H1 (cell line): ENCODE data around the gene CDK4. TPM values are rescaled to one million over a fixed set of nuclear protein-coding genes. Genes with fewer than 3 reads are reported as not detected.

ENCODE experiments used
- CTCF ChIA-PET: fragments of 300-600 bp; sonication (Branson Sonifier 250); formaldehyde crosslinking; loops from one replicate; lab custom pipeline; 2021; ENCODE audit not compliant: partially characterized antibody; lab: Charles Lee
- POLR2A ChIA-PET: fragments of 300-600 bp; sonication (Branson Sonifier 250); formaldehyde crosslinking; loops from one replicate; lab custom pipeline; 2021; ENCODE audit warnings: inconsistent platforms; ENCODE audit not compliant: partially characterized antibody; lab: Charles Lee
- DNase-seq, 2 experiments: peaks; one replicate each; pipeline versions ENCODE4 v3.0.0 to v3.0.0-alpha.2; 2010 to 2022; ENCODE audit warnings: low spot score in 2 of 2, low read depth in 1 of 2, mixed read lengths in 1 of 2
- FAIRE-seq: peaks from 2 replicates; lab custom pipeline; 2011; peaks lifted over from hg19 to GRCh38; lab: Jason Lieb, UNC
- H2AFZ ChIP-seq: 2 replicates; pipeline ENCODE4 v1.8.1; 2012; ENCODE audit warnings: low read length, inconsistent platforms
- H2AK5ac ChIP-seq: 2 replicates; pipeline ENCODE4 v1.6.1; 2013; ENCODE audit warnings: low read depth, low read length
- H2BK120ac ChIP-seq: replicated peaks from 2 replicates; pipeline ENCODE3; 2013; ENCODE audit warnings: low read depth, low read length, inconsistent platforms
- H2BK12ac ChIP-seq: 2 replicates; pipeline ENCODE4 v1.6.1; 2013; ENCODE audit warnings: low read depth, low read length
- H2BK15ac ChIP-seq: 2 replicates; pipeline ENCODE4 v1.6.1; 2013; ENCODE audit warnings: low read length
- H2BK20ac ChIP-seq: 2 replicates; pipeline ENCODE4 v1.6.1; 2013; ENCODE audit warnings: low read length
- H2BK5ac ChIP-seq: 2 replicates; pipeline ENCODE4 v1.6.1; 2013; ENCODE audit warnings: low read depth, low read length
- H3K14ac ChIP-seq: 2 replicates; pipeline ENCODE4 v1.6.1; 2013; ENCODE audit warnings: inconsistent platforms; ENCODE audit not compliant: insufficient read length
- H3K18ac ChIP-seq: 2 replicates; pipeline ENCODE4 v1.6.1; 2013; ENCODE audit warnings: low read length; ENCODE audit errors: extremely low read depth
- H3K23ac ChIP-seq: 2 replicates; pipeline ENCODE4 v1.6.1; 2013; ENCODE audit warnings: inconsistent platforms; ENCODE audit not compliant: insufficient read length
- H3K23me2 ChIP-seq: 2 replicates; pipeline ENCODE4 v1.6.1; 2013; ENCODE audit warnings: low read depth, low read length
- H3K27ac ChIP-seq: 2 replicates; pipeline ENCODE4 v1.6.1; 2011; ENCODE audit warnings: low read depth, low read length, inconsistent platforms
- H3K27me3 ChIP-seq, 4 experiments: replicated peaks in 1 of 4; 1 replicate in 1 of 4; 2 replicates in 3 of 4; pipeline versions ENCODE4 v1.6.1 to v1.8.1; 2011 to 2013; ENCODE audit warnings: low read length in 3 of 4, mild to moderate bottlenecking in 3 of 4, inconsistent platforms in 2 of 4, mixed read lengths in 2 of 4, moderate library complexity in 1 of 4; ENCODE audit not compliant: control insufficient read depth in 3 of 4, insufficient read depth in 3 of 4; ENCODE audit errors: extremely low read depth in 1 of 4
- H3K36me3 ChIP-seq, 4 experiments: 2 replicates each; pipeline versions ENCODE4 v1.6.1 to v1.8.1; 2011 to 2013; ENCODE audit warnings: mild to moderate bottlenecking in 4 of 4, low read length in 3 of 4, moderate library complexity in 2 of 4, control low read depth in 1 of 4, inconsistent platforms in 1 of 4; ENCODE audit not compliant: insufficient read depth in 4 of 4, control insufficient read depth in 2 of 4
- H3K4ac ChIP-seq: replicated peaks from 2 replicates; pipeline ENCODE3; 2013; ENCODE audit warnings: low read length, low read depth, mixed read lengths, inconsistent platforms; ENCODE audit not compliant: insufficient read length
- H3K4me1 ChIP-seq, 4 experiments: replicated peaks in 1 of 4; 1 replicate in 1 of 4; 2 replicates in 3 of 4; pipeline versions ENCODE4 v1.6.1 to v1.8.1; 2011 to 2013; ENCODE audit warnings: low read length in 3 of 4, inconsistent platforms in 2 of 4, mixed read lengths in 1 of 4; ENCODE audit not compliant: insufficient read depth in 4 of 4, control insufficient read depth in 3 of 4
- H3K4me2 ChIP-seq, 2 experiments: 2 replicates each; pipeline versions ENCODE4 v1.6.1 to v1.8.1; 2011 to 2013; ENCODE audit warnings: low read depth in 2 of 2, low read length in 2 of 2, control low read depth in 1 of 2, inconsistent platforms in 1 of 2, mild to moderate bottlenecking in 1 of 2; ENCODE audit not compliant: insufficient read depth in 1 of 2
- H3K4me3 ChIP-seq, 4 experiments: fragments of 200-600, 300-600 bp in 1 of 4; sonication (generic), shearing (Covaris generic), sonication (Bioruptor Twin) in 1 of 4; 2 replicates each; pipeline versions ENCODE4 v1.5.1 to v1.8.1; 2011 to 2016; ENCODE audit warnings: low read length in 4 of 4, low read depth in 3 of 4, control low read depth in 2 of 4, inconsistent platforms in 2 of 4, mild to moderate bottlenecking in 2 of 4, mixed read lengths in 1 of 4, moderate library complexity in 1 of 4; ENCODE audit not compliant: insufficient read depth in 2 of 4; ENCODE audit errors: extremely low read depth in 1 of 4
- H3K56ac ChIP-seq: replicated peaks from 2 replicates; pipeline ENCODE3; 2013; ENCODE audit warnings: low read depth, mild to moderate bottlenecking, mixed read lengths, low read length, inconsistent platforms; ENCODE audit not compliant: insufficient read length
- H3K79me1 ChIP-seq: 2 replicates; pipeline ENCODE4 v1.6.1; 2013; ENCODE audit warnings: low read depth, low read length, control low read depth
- H3K79me2 ChIP-seq, 2 experiments: 2 replicates each; pipeline versions ENCODE4 v1.6.1 to v1.8.1; 2012 to 2013; ENCODE audit warnings: low read length in 2 of 2, mild to moderate bottlenecking in 2 of 2, inconsistent platforms in 1 of 2; ENCODE audit not compliant: insufficient read depth in 2 of 2, control insufficient read depth in 1 of 2
- H3K9ac ChIP-seq, 4 experiments: replicated peaks in 1 of 4; 1 replicate in 1 of 4; 2 replicates in 3 of 4; pipeline versions ENCODE4 v1.6.1 to v1.8.1; 2011 to 2013; ENCODE audit warnings: low read depth in 3 of 4, low read length in 3 of 4, control low read depth in 2 of 4, mild to moderate bottlenecking in 2 of 4, moderate library complexity in 2 of 4, inconsistent platforms in 1 of 4; ENCODE audit errors: extremely low read depth in 1 of 4
- H3K9me3 ChIP-seq, 2 experiments: 2 replicates each; pipeline versions ENCODE4 v1.6.1 to v1.8.1; 2012 to 2013; ENCODE audit warnings: mild to moderate bottlenecking in 2 of 2, moderate library complexity in 2 of 2, control low read depth in 1 of 2, inconsistent platforms in 1 of 2, low read depth in 1 of 2, low read length in 1 of 2, mixed read lengths in 1 of 2; ENCODE audit not compliant: insufficient read depth in 2 of 2
- H4K20me1 ChIP-seq, 2 experiments: replicated peaks in 1 of 2; 2 replicates each; pipeline versions ENCODE3 to v1.8.1; 2011 to 2013; ENCODE audit warnings: inconsistent platforms in 2 of 2, low read length in 2 of 2, mild to moderate bottlenecking in 1 of 2; ENCODE audit not compliant: insufficient read depth in 2 of 2, control insufficient read depth in 1 of 2
- H4K5ac ChIP-seq: 2 replicates; pipeline ENCODE4 v1.6.1; 2013; ENCODE audit warnings: low read length, low read depth, mixed read lengths, inconsistent platforms; ENCODE audit not compliant: insufficient read length
- H4K8ac ChIP-seq: 2 replicates; pipeline ENCODE4 v1.8.0; 2013; ENCODE audit warnings: mild to moderate bottlenecking, moderate library complexity, low read length, inconsistent platforms; ENCODE audit not compliant: insufficient read depth; ENCODE audit errors: extremely low read depth
- H4K91ac ChIP-seq: replicated peaks from 2 replicates; pipeline ENCODE3; 2013; ENCODE audit warnings: low read length, mixed read lengths, inconsistent platforms; ENCODE audit not compliant: insufficient read length
- KDM1A ChIP-seq: fragments of 200-600, 300-600 bp; sonication (generic); IDR thresholded peaks from 2 replicates; pipeline ENCODE4 v1.7.1; 2016; ENCODE audit warnings: mild to moderate bottlenecking, low read length, borderline replicate concordance
- PHF8 ChIP-seq: fragments of 200-600 bp; sonication (generic); conservative IDR thresholded peaks from 2 replicates; pipeline ENCODE4 v1.7.1; 2012; ENCODE audit warnings: low read depth, mild to moderate bottlenecking, inconsistent platforms, low read length, moderate library complexity
- SP1 ChIP-seq: IDR thresholded peaks from 2 replicates; pipeline ENCODE4 v1.6.1; 2011; ENCODE audit warnings: low read depth, low read length
- TEAD4 ChIP-seq: IDR thresholded peaks from 2 replicates; pipeline ENCODE4 v1.6.1; 2012; ENCODE audit warnings: low read depth, low read length, inconsistent platforms, mixed read lengths
- YY1 ChIP-seq: IDR thresholded peaks from 2 replicates; pipeline ENCODE4 v1.6.1; 2011; ENCODE audit warnings: low read depth, mild to moderate bottlenecking, low read length
- WGBS, 2 experiments: shearing (Covaris generic) in 1 of 2; methylation state at CpG; one replicate each; pipeline versions ENCODE4 v1.1.6 to v1.1.7; 2013 to 2015; ENCODE audit warnings: low lambda C conversion rate in 2 of 2, mixed read lengths in 2 of 2, inconsistent platforms in 1 of 2, low coverage in 1 of 2, missing lambda C conversion rate in 1 of 2; ENCODE audit not compliant: insufficient replicate concordance in 2 of 2, insufficient coverage in 1 of 2, insufficient read length in 1 of 2; ENCODE audit errors: extremely low coverage in 1 of 2, missing lambda C conversion rate in 1 of 2; 5-methylcytosine and 5-hydroxymethylcytosine counted together
- polyA plus RNA-seq, 7 experiments: library from polyadenylated mRNA; depleted of rRNA in 3 of 7; stranded (reverse) in 5 of 7; unstranded in 2 of 7; fragments of >200 nt in 5 of 7; fragments of 200-250 nt in 2 of 7; gene quantifications; 1 replicate in 5 of 7; 2 replicates in 1 of 7; 4 replicates in 1 of 7; pipeline versions ENCODE4 v1.2.1 to v1.2.3, GENCODE V29; 2011 to 2013; ENCODE audit warnings: missing spikeins in 2 of 7, mixed read lengths in 2 of 7
- total RNA-seq: library from RNA; stranded (reverse); fragmentation: NEBNext Ultra II Directional; extraction: Animal tissue kit (Norgen Biotek cat#: 25700); gene quantifications from 2 replicates; pipeline ENCODE4 v1.2.1, GENCODE V29; 2021

The CDK4 gene
- total and polyA plus RNA-seq, 2 of the 8 experiments (the other 6 are each of a cell fraction or from before 2014, with no cell fraction given), result 174 to 368 TPM

- DNase-seq (peak in 1 of 2 experiments; percentile 32), FAIRE-seq (no peak)
- no peak overlapping the region for H4K8ac ChIP-seq
- no peak overlapping the region for H2AK5ac ChIP-seq
- no peak overlapping the region for H2BK120ac ChIP-seq
- H2BK12ac ChIP-seq, result no peak overlapping the region
- no peak overlapping the region for H3K9ac ChIP-seq
- 86% methylated on average over 5 of the region's 5 CpGs; no CpG with 5 or more reads in 1 of the 2 experiments for WGBS, 2 experiments
- H2BK5ac ChIP-seq, result no peak overlapping the region
- H3K23me2 ChIP-seq, result no peaks in the 10 kb centered on the region
- H3K79me1 ChIP-seq, result no peaks in the 10 kb centered on the region
- H3K79me2 ChIP-seq, result no peaks in the 10 kb centered on the region
- H3K23ac ChIP-seq, result no peak overlapping the region
- no peak overlapping the region for H2BK15ac ChIP-seq
- H3K27ac ChIP-seq, result no peak overlapping the region
- no peak overlapping the region for H2AFZ ChIP-seq
- no peak overlapping the region for H3K4me3 ChIP-seq
- H4K5ac ChIP-seq, result no peak overlapping the region
- H3K4ac ChIP-seq, result no peak overlapping the region
- no peak overlapping the region for H3K18ac ChIP-seq
- no peak overlapping the region for H2BK20ac ChIP-seq
- peaks cover 0 to 11% (median 2%) of the 10 kb centered on the region in 4 experiments; a peak in 4 of 8 replicates for H3K36me3 ChIP-seq
- no peaks in the 10 kb centered on the region for H3K9me3 ChIP-seq
- H3K4me1 ChIP-seq, result no peaks in the 10 kb centered on the region
- no peak for TF ChIP-seq PHF8
- no peak for TF ChIP-seq YY1
- TF ChIP-seq SP1, result no peak
- no peak for TF ChIP-seq TEAD4
- TF ChIP-seq KDM1A, result no peak
- TF ChIP-seq, all 59 proteins: peak for 0
- Histone ChIP-seq H3K56ac (no peak overlapping the region), H3K14ac (no peak overlapping the region), H3K27me3 (no peaks in the 10 kb centered on the region), H3K4me2 (no peak overlapping the region), H4K91ac (no peak overlapping the region), H4K20me1 (peaks cover 0 to 1% of the 10 kb centered on the region in 2 experiments)
- ChIA-PET POLR2A (interaction anchor here (1.2 kb wide), 1 partner anchor 10 kb away, joined by 6 read pairs; no protein-coding TSS in a partner anchor), CTCF (interaction anchor here (0.9 to 3.2 kb wide), 5 partner anchors 11 to 22 kb away, joined by 3 to 10 read pairs (median 3); partner anchors contain the start of gene OS9)
These were observed 38.9 kb downstream of the CDK4 start for GRCh38 chr12:57713209-57713608.
